ENCODE data around the gene MYO1B. TPM values are rescaled to one million over a fixed set of nuclear protein-coding genes. Genes with fewer than 3 reads are reported as not detected.

The MYO1B gene
- total and polyA plus RNA-seq, 4 donors: 46.0 to 286 (median 88.1) TPM

GRCh38 chr2:191221666-191222065 lies 23.5 kb upstream of the MYO1B start:
- TF ChIP-seq CTCF (IDR thresholded peaks at IDR 0.05; ENCODE audit: control extremely low read depth, extremely low read depth): no peak
- Histone ChIP-seq H3K4me3 (no peak overlapping the region), H3K9ac (ENCODE audit: insufficient read depth in 1 of 2, low read length in 2 of 2) (no peak overlapping the region), H3K27me3 (ENCODE audit: control insufficient read depth in 3 of 3, insufficient read depth in 3 of 3, low read length in 2 of 3) (no peaks in the 10 kb centered on the region), H3K36me3 (ENCODE audit: control insufficient read depth in 4 of 4, insufficient read depth in 4 of 4, low read length in 4 of 4) (no peaks in the 10 kb centered on the region), H3K9me3 (ENCODE audit: control insufficient read depth in 4 of 4, insufficient read depth in 3 of 4, low read length in 3 of 4) (no peaks in the 10 kb centered on the region), H3K4me1 (ENCODE audit: control insufficient read depth in 5 of 5, insufficient read depth in 5 of 5, low read length in 5 of 5) (peaks cover 0 to 14% (median 2%) of the 10 kb centered on the region in 5 donors), H3K27ac (ENCODE audit: low read depth in 1 of 2, low read length in 1 of 2) (no peak overlapping the region)
- 90 to 96% methylated on average over 5 of the region's 5 CpGs for WGBS, 2 donors
- DNase-seq: no peak
- no peak for ATAC-seq (ENCODE audit: insufficient read depth, low FRiP score)

GRCh38 chr2:191222507-191222906 lies 22.7 kb upstream of the MYO1B start:
- no peaks in the 10 kb centered on the region for H3K27me3 ChIP-seq (ENCODE audit: control insufficient read depth in 3 of 3, insufficient read depth in 3 of 3, low read length in 2 of 3)
- no peak overlapping the region for H3K4me3 ChIP-seq
- TF ChIP-seq CTCF (IDR thresholded peaks at IDR 0.05; ENCODE audit: control extremely low read depth, extremely low read depth): no peak
- no peak overlapping the region for H3K27ac ChIP-seq (ENCODE audit: low read depth in 1 of 2, low read length in 1 of 2)
- DNase-seq: no peak
- no peak for ATAC-seq (ENCODE audit: insufficient read depth, low FRiP score)
- no peak overlapping the region for H3K9ac ChIP-seq (ENCODE audit: insufficient read depth in 1 of 2, low read length in 2 of 2)
- H3K36me3 ChIP-seq (ENCODE audit: control insufficient read depth in 4 of 4, insufficient read depth in 4 of 4, low read length in 4 of 4): no peaks in the 10 kb centered on the region
- H3K4me1 ChIP-seq (ENCODE audit: control insufficient read depth in 5 of 5, insufficient read depth in 5 of 5, low read length in 5 of 5): peaks cover 0 to 15% (median 2%) of the 10 kb centered on the region in 5 donors
- no peaks in the 10 kb centered on the region for H3K9me3 ChIP-seq (ENCODE audit: control insufficient read depth in 4 of 4, insufficient read depth in 3 of 4, low read length in 3 of 4)
- 51 to 57% methylated on average over 4 of the region's 4 CpGs for WGBS, 2 donors

- 91 to 98% methylated on average over 3 of the region's 3 CpGs for WGBS, 2 donors
- Histone ChIP-seq H3K4me1 (ENCODE audit: control insufficient read depth in 5 of 5, insufficient read depth in 5 of 5, low read length in 5 of 5) (peaks cover 0 to 14% (median 2%) of the 10 kb centered on the region in 5 donors), H3K4me3 (no peak overlapping the region), H3K27ac (ENCODE audit: low read depth in 1 of 2, low read length in 1 of 2) (peak overlapping the region in 1 of 2 donors; percentile 10), H3K36me3 (ENCODE audit: control insufficient read depth in 4 of 4, insufficient read depth in 4 of 4, low read length in 4 of 4) (no peaks in the 10 kb centered on the region), H3K9ac (ENCODE audit: insufficient read depth in 1 of 2, low read length in 2 of 2) (no peak overlapping the region), H3K27me3 (ENCODE audit: control insufficient read depth in 3 of 3, insufficient read depth in 3 of 3, low read length in 2 of 3) (no peaks in the 10 kb centered on the region), H3K9me3 (ENCODE audit: control insufficient read depth in 4 of 4, insufficient read depth in 3 of 4, low read length in 3 of 4) (no peaks in the 10 kb centered on the region)
- TF ChIP-seq CTCF (IDR thresholded peaks at IDR 0.05; ENCODE audit: control extremely low read depth, extremely low read depth): no peak
- ATAC-seq (ENCODE audit: insufficient read depth, low FRiP score) (no peak), DNase-seq (no peak)
Observed at GRCh38 chr2:191222952-191223351, 22.3 kb upstream of the MYO1B start.

GRCh38 chr2:191225126-191225525 lies 20.1 kb upstream of the MYO1B start:
- Histone ChIP-seq H3K27me3 (ENCODE audit: control insufficient read depth in 3 of 3, insufficient read depth in 3 of 3, low read length in 2 of 3) (no peaks in the 10 kb centered on the region), H3K4me1 (ENCODE audit: control insufficient read depth in 5 of 5, insufficient read depth in 5 of 5, low read length in 5 of 5) (peaks cover 0 to 11% (median 5%) of the 10 kb centered on the region in 5 donors), H3K9me3 (ENCODE audit: control insufficient read depth in 4 of 4, insufficient read depth in 3 of 4, low read length in 3 of 4) (no peaks in the 10 kb centered on the region), H3K27ac (ENCODE audit: low read depth in 1 of 2, low read length in 1 of 2) (no peak overlapping the region), H3K36me3 (ENCODE audit: control insufficient read depth in 4 of 4, insufficient read depth in 4 of 4, low read length in 4 of 4) (no peaks in the 10 kb centered on the region), H3K4me3 (no peak overlapping the region), H3K9ac (ENCODE audit: insufficient read depth in 1 of 2, low read length in 2 of 2) (no peak overlapping the region)
- WGBS, 2 donors: 95% methylated on average over 1 of the region's 1 CpG
- ATAC-seq (ENCODE audit: insufficient read depth, low FRiP score) (no peak), DNase-seq (no peak)
- TF ChIP-seq CTCF (IDR thresholded peaks at IDR 0.05; ENCODE audit: control extremely low read depth, extremely low read depth): no peak
